Vagina (tissue), 2 donors: ENCODE results near the gene MDC1. TPM values are rescaled to one million over a fixed set of nuclear protein-coding genes. Genes with fewer than 3 reads are reported as not detected.

ENCODE experiments used
- DNase-seq, 2 donors: peaks; one replicate each; pipeline ENCODE4 v3.0.0-alpha.2; 2017; ENCODE audit errors: extremely low spot score in 2 of 2
- H3K27ac ChIP-seq: fragments of 200-600 bp; sonication (generic); one replicate; pipeline ENCODE4 v1.5.1; 2019
- H3K27me3 ChIP-seq: fragments of 200-600 bp; sonication (generic); one replicate; pipeline ENCODE4 v1.5.1; 2019
- H3K36me3 ChIP-seq, 2 donors: fragments of 200-600 bp; sonication (generic); one replicate each; pipeline ENCODE4 v1.5.1; 2017 to 2019
- H3K4me1 ChIP-seq: fragments of 200-600 bp; sonication (generic); one replicate; pipeline ENCODE4 v1.5.1; 2019
- H3K4me3 ChIP-seq, 2 donors: fragments of 200-600 bp; sonication (generic); 1 replicate in 1 of 2; 2 replicates in 1 of 2; pipeline ENCODE4 v1.5.1; 2016 to 2019
- H3K9me3 ChIP-seq: fragments of 200-600 bp; sonication (generic); one replicate; pipeline ENCODE4 v1.5.1; 2019
- CTCF ChIP-seq, 3 experiments: fragments of 450-650 bp in 2 of 3; fragments of 200-600 bp in 1 of 3; sonication (generic) in 1 of 3; IDR thresholded peaks; one replicate each; pipeline ENCODE4 v1.5.1; 2017 to 2019; ENCODE audit warnings: antibody characterized with exemption in 3 of 3, mild to moderate bottlenecking in 2 of 3, moderate library complexity in 2 of 3
- POLR2A ChIP-seq, 2 donors: fragments of 450-650 bp; IDR thresholded peaks; one replicate each; pipeline ENCODE4 v1.6.1; 2017; ENCODE audit warnings: antibody characterized with exemption in 2 of 2, mild to moderate bottlenecking in 2 of 2, moderate library complexity in 2 of 2
- POLR2AphosphoS5 ChIP-seq, 2 donors: sonication (generic); formaldehyde crosslinking; IDR thresholded peaks; one replicate each; pipeline ENCODE4 v1.9.0; 2017; ENCODE audit warnings: antibody characterized with exemption in 2 of 2, mild to moderate bottlenecking in 2 of 2, low read depth in 1 of 2; ENCODE audit not compliant: insufficient read depth in 1 of 2
- intact Hi-C: fragments of 100-400 bp; cut with DNase I; formaldehyde crosslinking; loops from one replicate; pipeline ENCODE4 v1.15.1; 2023
- total RNA-seq: library from RNA; depleted of rRNA; stranded (reverse); fragments of >200 nt; gene quantifications from one replicate; pipeline ENCODE4 v1.2.3, GENCODE V29; 2016

The MDC1 gene
- total RNA-seq, 1 donor from 2014 or later, result 12.3 TPM

- Histone ChIP-seq H3K27ac (peak overlapping the region; percentile 92), H3K4me3 (peak overlapping the region; percentile 55 to 76), H3K36me3 (no peaks in the 10 kb centered on the region), H3K4me1 (peaks cover 41% of the 10 kb centered on the region), H3K9me3 (no peaks in the 10 kb centered on the region), H3K27me3 (no peaks in the 10 kb centered on the region)
- TF ChIP-seq CTCF (IDR thresholded peaks at IDR 0.05) (no peak), POLR2AphosphoS5 (IDR thresholded peaks at IDR 0.05; ENCODE audit: insufficient read depth in 1 of 2, low read depth in 1 of 2) (no peak), POLR2A (IDR thresholded peaks at IDR 0.05) (no peak)
- intact Hi-C loops, result loop anchor here (10.0 kb wide), 2 partner anchors 75 to 195 kb away; partner anchors contain the start of genes DDR1, MRPS18B and PPP1R10
- no peak for DNase-seq
These were observed 27.1 kb downstream of the MDC1 start for GRCh38 chr6:30689985-30690384.

DNA sequence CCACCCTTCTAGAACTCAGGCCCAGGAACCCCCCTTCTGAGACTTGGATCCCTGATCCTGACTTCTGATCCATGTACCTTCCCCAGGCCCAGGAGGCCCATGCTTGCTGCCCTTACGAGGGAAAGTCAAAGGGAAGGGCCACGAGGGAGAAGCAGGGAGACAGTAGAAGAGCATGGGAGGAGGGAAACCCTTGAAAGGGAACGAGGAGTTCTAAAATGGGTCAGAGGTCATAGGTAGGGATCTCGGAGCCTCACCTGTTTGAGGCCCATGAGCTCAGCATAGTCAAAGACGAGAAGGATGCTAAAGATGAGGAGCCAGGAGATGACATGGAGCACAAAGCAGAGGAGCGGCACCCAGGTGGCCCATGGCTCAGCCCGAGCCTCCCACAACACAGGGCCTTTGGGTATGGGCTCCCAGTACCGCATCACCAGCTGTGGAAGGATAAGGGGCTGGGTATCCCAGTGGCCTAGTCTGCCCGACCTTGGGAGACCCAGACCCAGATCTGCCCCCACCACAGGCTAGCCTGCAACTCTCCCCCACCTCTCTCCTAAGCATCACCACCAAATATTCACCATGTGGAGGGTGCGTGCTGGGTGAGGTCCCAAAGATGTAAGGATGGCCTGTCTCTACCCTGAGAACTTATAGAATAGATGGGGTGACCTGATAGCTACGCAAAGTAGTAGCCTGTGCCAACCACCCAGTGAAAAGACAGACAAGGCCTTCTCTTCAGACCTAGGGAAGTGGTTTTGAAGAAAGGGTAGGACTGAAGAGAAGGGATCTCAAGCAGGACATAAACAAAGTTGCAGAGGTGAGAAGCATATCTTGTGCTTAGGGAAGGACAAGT is 27.8 kb downstream of the MDC1 start:
- Histone ChIP-seq H3K9me3 (no peaks in the 10 kb centered on the region), H3K27me3 (no peaks in the 10 kb centered on the region), H3K36me3 (no peaks in the 10 kb centered on the region), H3K4me3 (peak overlapping the region; percentile 55 to 76), H3K27ac (peak overlapping the region; percentile 92), H3K4me1 (peaks cover 48% of the 10 kb centered on the region)
- no peak for TF ChIP-seq POLR2AphosphoS5 (IDR thresholded peaks at IDR 0.05; ENCODE audit: insufficient read depth in 1 of 2, low read depth in 1 of 2)
- TF ChIP-seq POLR2A (IDR thresholded peaks at IDR 0.05), result no peak
- TF ChIP-seq CTCF (IDR thresholded peaks at IDR 0.05), result no peak
- no peak for DNase-seq
- intact Hi-C loops, result loop anchor here (10.0 kb wide), 2 partner anchors 74 to 196 kb away; partner anchors contain the start of genes DDR1, MRPS18B and PPP1R10

GRCh38 chr6:30688569-30688968 is 28.5 kb downstream of the MDC1 start:
- peak overlapping the region; percentile 92 for H3K27ac ChIP-seq
- no peaks in the 10 kb centered on the region for H3K36me3 ChIP-seq
- no peak for TF ChIP-seq CTCF (IDR thresholded peaks at IDR 0.05)
- TF ChIP-seq POLR2AphosphoS5 (IDR thresholded peaks at IDR 0.05; ENCODE audit: insufficient read depth in 1 of 2, low read depth in 1 of 2), result no peak
- no peak for TF ChIP-seq POLR2A (IDR thresholded peaks at IDR 0.05)
- no peak for DNase-seq
- H3K4me3 ChIP-seq, result peak overlapping the region in 1 of 2 donors; percentile 93
- H3K4me1 ChIP-seq, result peaks cover 55% of the 10 kb centered on the region
- no peaks in the 10 kb centered on the region for H3K27me3 ChIP-seq
- H3K9me3 ChIP-seq, result no peaks in the 10 kb centered on the region
- intact Hi-C loops, result loop anchor here (10.0 kb wide), 2 partner anchors 74 to 196 kb away; partner anchors contain the start of genes DDR1, MRPS18B and PPP1R10

DNA sequence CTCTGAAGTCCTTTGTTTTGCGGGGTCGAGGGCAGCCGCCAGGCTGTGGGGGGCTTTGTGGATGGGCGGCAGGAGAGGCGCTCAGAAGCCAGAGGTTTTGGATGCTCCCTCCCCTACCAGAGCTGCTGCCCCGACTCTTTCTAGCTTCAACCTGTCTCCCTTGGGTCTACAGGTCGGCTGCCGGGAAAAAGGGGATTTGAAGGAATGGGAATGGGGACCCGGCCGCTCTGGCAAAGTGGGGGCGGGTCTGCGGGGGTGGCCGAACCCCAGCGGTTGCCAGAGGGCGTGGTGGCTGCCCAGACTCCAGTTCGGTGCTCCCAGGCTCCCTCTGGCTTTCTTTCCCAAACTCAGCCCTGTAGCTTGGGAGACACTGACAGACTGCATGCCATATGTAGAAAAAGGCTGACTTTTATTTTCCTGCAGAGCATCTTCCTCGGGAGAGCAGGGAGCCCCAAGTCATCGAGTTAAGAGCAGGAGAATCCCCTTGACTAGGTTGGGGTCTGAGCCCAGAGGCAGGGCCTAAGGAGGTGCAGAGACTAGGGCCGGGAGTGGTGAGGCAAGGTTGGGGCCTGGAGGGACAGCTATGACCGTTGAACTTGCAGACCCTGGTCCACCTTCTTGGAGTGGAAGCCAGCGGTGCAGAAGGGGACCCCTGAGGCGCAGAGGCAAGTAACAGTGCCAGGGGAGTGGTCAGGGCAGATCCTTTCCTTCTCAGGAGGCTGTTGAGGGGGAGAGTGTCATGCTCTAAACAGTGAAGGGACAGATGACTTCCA is 29.2 kb downstream of the MDC1 start:
- H3K27me3 ChIP-seq, result no peaks in the 10 kb centered on the region
- no peaks in the 10 kb centered on the region for H3K36me3 ChIP-seq
- TF ChIP-seq POLR2A (IDR thresholded peaks at IDR 0.05) (no peak), POLR2AphosphoS5 (IDR thresholded peaks at IDR 0.05; ENCODE audit: insufficient read depth in 1 of 2, low read depth in 1 of 2) (peak in 1 of 2 donors; percentile 2), CTCF (IDR thresholded peaks at IDR 0.05) (peak in 1 of 3 experiments; percentile 20)
- no peak for DNase-seq
- peak overlapping the region; percentile 92 for H3K27ac ChIP-seq
- H3K9me3 ChIP-seq, result no peaks in the 10 kb centered on the region
- intact Hi-C loops, result loop anchor here (2.0 to 10.0 kb wide), 3 partner anchors 33 to 197 kb away; partner anchors contain the start of genes DDR1, MRPS18B, PPP1R10 and TUBB
- peaks cover 62% of the 10 kb centered on the region for H3K4me1 ChIP-seq
- peak overlapping the region; percentile 93 to 97 for H3K4me3 ChIP-seq
